H9 (cell line): ENCODE data around the gene DISC1. TPM values are rescaled to one million over a fixed set of nuclear protein-coding genes. Genes with fewer than 3 reads are reported as not detected.

ENCODE experiments used
- DNase-seq: peaks from one replicate; pipeline ENCODE4 v3.0.0-alpha.2; 2017
- H2AFZ ChIP-seq: one replicate; pipeline ENCODE4 v1.6.1; 2013; ENCODE audit warnings: mild to moderate bottlenecking, low read length, control low read depth, moderate library complexity
- H2AK5ac ChIP-seq: 2 replicates; pipeline ENCODE4 v1.6.1; 2013; ENCODE audit warnings: low read length, control low read depth, mixed read lengths; ENCODE audit not compliant: insufficient read length
- H2BK120ac ChIP-seq: one replicate; pipeline ENCODE4 v1.6.1; 2013; ENCODE audit warnings: low read depth, mild to moderate bottlenecking, low read length, control low read depth, inconsistent platforms; ENCODE audit not compliant: poor library complexity, severe bottlenecking
- H2BK12ac ChIP-seq: 2 replicates; pipeline ENCODE4 v1.6.1; 2013; ENCODE audit warnings: low read length, control low read depth, mixed read lengths, low read depth; ENCODE audit not compliant: insufficient read length
- H2BK15ac ChIP-seq: 2 replicates; pipeline ENCODE4 v1.6.1; 2013; ENCODE audit warnings: low read depth, low read length, control low read depth
- H2BK20ac ChIP-seq: one replicate; pipeline ENCODE4 v1.6.1; 2013; ENCODE audit warnings: low read depth, mild to moderate bottlenecking, low read length, control low read depth, inconsistent platforms; ENCODE audit not compliant: poor library complexity, severe bottlenecking
- H2BK5ac ChIP-seq: 2 replicates; pipeline ENCODE4 v1.6.1; 2013; ENCODE audit warnings: low read length, control low read depth, mixed read lengths; ENCODE audit not compliant: insufficient read length
- H3K14ac ChIP-seq: 2 replicates; pipeline ENCODE4 v1.6.1; 2013; ENCODE audit warnings: low read length, control low read depth; ENCODE audit not compliant: insufficient read depth
- H3K18ac ChIP-seq: 2 replicates; pipeline ENCODE4 v1.6.1; 2013; ENCODE audit warnings: low read depth, mild to moderate bottlenecking, mixed read lengths, low read length, control low read depth; ENCODE audit not compliant: insufficient read length
- H3K23ac ChIP-seq: 2 replicates; pipeline ENCODE4 v1.6.1; 2013; ENCODE audit warnings: low read length, control low read depth, mixed read lengths, low read depth; ENCODE audit not compliant: insufficient read length
- H3K23me2 ChIP-seq: 2 replicates; pipeline ENCODE4 v1.6.1; 2013; ENCODE audit warnings: low read depth, mild to moderate bottlenecking, mixed read lengths, low read length, control low read depth; ENCODE audit not compliant: insufficient read length, poor library complexity, severe bottlenecking
- H3K27ac ChIP-seq: 2 replicates; pipeline ENCODE4 v1.5.1; 2013; ENCODE audit warnings: low read length, control low read depth, mixed read lengths, low read depth; ENCODE audit not compliant: insufficient read length
- H3K27me3 ChIP-seq: 2 replicates; pipeline ENCODE4 v1.6.1; 2013; ENCODE audit warnings: low read length, control low read depth, inconsistent platforms; ENCODE audit not compliant: insufficient read depth
- H3K4ac ChIP-seq: 2 replicates; pipeline ENCODE4 v1.6.1; 2013; ENCODE audit warnings: low read depth, mild to moderate bottlenecking, control low read depth, inconsistent platforms, low read length, moderate library complexity
- H3K4me1 ChIP-seq: 2 replicates; pipeline ENCODE4 v1.6.1; 2013; ENCODE audit warnings: low read length, control low read depth, inconsistent platforms; ENCODE audit not compliant: insufficient read depth
- H3K4me2 ChIP-seq: 2 replicates; pipeline ENCODE4 v1.6.1; 2013; ENCODE audit warnings: low read length, control low read depth, mixed read lengths; ENCODE audit not compliant: insufficient read length, insufficient read depth
- H3K56ac ChIP-seq: 2 replicates; pipeline ENCODE4 v1.6.1; 2013; ENCODE audit warnings: low read depth, mild to moderate bottlenecking, mixed read lengths, low read length, control low read depth; ENCODE audit not compliant: insufficient read length
- H3K79me1 ChIP-seq: 2 replicates; pipeline ENCODE4 v1.6.1; 2013; ENCODE audit warnings: low read depth, mild to moderate bottlenecking, moderate library complexity, low read length, control low read depth, inconsistent platforms; ENCODE audit not compliant: insufficient read depth, poor library complexity, severe bottlenecking
- H3K79me2 ChIP-seq: 2 replicates; pipeline ENCODE4 v1.6.1; 2013; ENCODE audit warnings: low read length, control low read depth, inconsistent platforms; ENCODE audit not compliant: insufficient read depth
- H3K9ac ChIP-seq: 2 replicates; pipeline ENCODE4 v1.6.1; 2013; ENCODE audit warnings: low read length, control low read depth, mixed read lengths; ENCODE audit not compliant: insufficient read length; ENCODE audit errors: extremely low read depth
- H3K9me3 ChIP-seq: one replicate; pipeline ENCODE4 v1.6.1; 2013; ENCODE audit warnings: low read depth, low read length, inconsistent platforms; ENCODE audit not compliant: control insufficient read depth
- H3T11ph ChIP-seq: one replicate; pipeline ENCODE4 v1.6.1; 2013; ENCODE audit warnings: mild to moderate bottlenecking, low read length, control low read depth, inconsistent platforms
- H4K20me1 ChIP-seq: one replicate; pipeline ENCODE4 v1.6.1; 2013; ENCODE audit not compliant: control insufficient read depth, insufficient read length, insufficient read depth
- H4K5ac ChIP-seq: 2 replicates; pipeline ENCODE4 v1.6.1; 2013; ENCODE audit warnings: low read depth, mild to moderate bottlenecking, mixed read lengths, low read length, control low read depth; ENCODE audit not compliant: insufficient read length
- H4K8ac ChIP-seq: replicated peaks from 2 replicates; pipeline ENCODE4 v1.6.1; 2013; ENCODE audit warnings: low read length, control low read depth, mixed read lengths, low read depth; ENCODE audit not compliant: insufficient read length
- H4K91ac ChIP-seq: 2 replicates; pipeline ENCODE4 v1.6.1; 2013; ENCODE audit warnings: low read depth, mild to moderate bottlenecking, moderate library complexity, mixed read lengths, low read length, control low read depth; ENCODE audit not compliant: insufficient read length
- H3K27ac Mint-ChIP-seq, 3 experiments: 2 replicates in 2 of 3; 3 replicates in 1 of 3; pipeline ENCODE4 v1.8.0; 2020 to 2021; ENCODE audit warnings: mixed read lengths in 3 of 3, mild to moderate bottlenecking in 1 of 3, moderate library complexity in 1 of 3
- H3K27me3 Mint-ChIP-seq: 2 replicates; pipeline ENCODE4 v1.8.0; 2021; ENCODE audit warnings: low read depth, mild to moderate bottlenecking, moderate library complexity, mixed read lengths
- H3K36me3 Mint-ChIP-seq, 3 experiments: 2 replicates in 2 of 3; 3 replicates in 1 of 3; pipeline ENCODE4 v1.8.0; 2020 to 2021; ENCODE audit warnings: low read depth in 3 of 3, mixed read lengths in 3 of 3; ENCODE audit not compliant: insufficient read depth in 1 of 3
- H3K4me1 Mint-ChIP-seq, 2 experiments: 2 replicates each; pipeline ENCODE4 v1.8.0; 2020; ENCODE audit warnings: mixed read lengths in 2 of 2
- H3K4me3 Mint-ChIP-seq, 2 experiments: 2 replicates in 1 of 2; 3 replicates in 1 of 2; pipeline ENCODE4 v1.8.0; 2020 to 2021; ENCODE audit warnings: mild to moderate bottlenecking in 2 of 2, mixed read lengths in 2 of 2, moderate library complexity in 1 of 2
- H3K9me3 Mint-ChIP-seq, 2 experiments: 2 replicates in 1 of 2; 3 replicates in 1 of 2; pipeline ENCODE4 v1.8.0; 2020; ENCODE audit warnings: mild to moderate bottlenecking in 2 of 2, mixed read lengths in 2 of 2, moderate library complexity in 1 of 2
- CTCF ChIP-seq: fragments of 200-600 bp; sonication (generic); conservative IDR thresholded peaks from 3 replicates; pipeline ENCODE4 v1.8.0; 2021; ENCODE audit warnings: antibody characterized with exemption, mild to moderate bottlenecking
- WGBS: extraction: QIAGEN DNeasy Blood & Tissue Kit; methylation state at CpG from one replicate; pipeline ENCODE4 v1.1.7; 2013; ENCODE audit warnings: missing lambda C conversion rate, low lambda C conversion rate, mixed read lengths; ENCODE audit not compliant: insufficient read length; ENCODE audit errors: extremely low coverage; 5-methylcytosine and 5-hydroxymethylcytosine counted together
- total RNA-seq: library from RNA; stranded (reverse); gene quantifications from 2 replicates; pipeline ENCODE4 v1.2.1, GENCODE V29; 2021

DISC1 gene
- total RNA-seq, 1 experiment from 2014 or later = 2.5 TPM

GRCh38 chr1:231666220-231666936, 39.8 kb downstream of the DISC1 start:
- H3K14ac ChIP-seq = no peak overlapping the region
- H3K4me1 Mint-ChIP-seq = peaks cover 14 to 15% of the 10 kb centered on the region in 2 experiments
- H4K5ac ChIP-seq = no peak overlapping the region
- no peaks in the 10 kb centered on the region for H3K23me2 ChIP-seq
- peak overlapping the region in 1 of 2 experiments; percentile 2; a peak in 1 of 5 replicates for H3K4me3 Mint-ChIP-seq
- no peaks in the 10 kb centered on the region for H4K20me1 ChIP-seq
- no peak overlapping the region for H4K8ac ChIP-seq
- H3K27ac ChIP-seq = no peak overlapping the region
- no peak overlapping the region for H3K4me2 ChIP-seq
- no peak overlapping the region for H2AK5ac ChIP-seq
- no peak for TF ChIP-seq CTCF
- no peaks in the 10 kb centered on the region for H3K79me1 ChIP-seq
- H3K79me2 ChIP-seq = no peaks in the 10 kb centered on the region
- H2BK12ac ChIP-seq = peak overlapping the region; percentile 57
- no peaks in the 10 kb centered on the region for H3K9me3 ChIP-seq
- H3K23ac ChIP-seq = no peak overlapping the region
- peaks cover 12 to 21% of the 10 kb centered on the region in 2 experiments for H3K9me3 Mint-ChIP-seq
- no peak overlapping the region for H3K9ac ChIP-seq
- no peak overlapping the region for H3K18ac ChIP-seq
- WGBS = no CpG with 5 or more reads among the region's 7 CpGs
- H3K36me3 Mint-ChIP-seq = peaks cover 0 to 4% (median 1%) of the 10 kb centered on the region in 3 experiments; a peak in 1 of 7 replicates
- no peak for DNase-seq
- no peak overlapping the region for H2BK20ac ChIP-seq
- H3K27me3 ChIP-seq = no peaks in the 10 kb centered on the region
- H2BK5ac ChIP-seq = no peak overlapping the region
- no peak overlapping the region for H2BK15ac ChIP-seq
- H3K4ac ChIP-seq = no peak overlapping the region
- H3K27me3 Mint-ChIP-seq = peaks cover 6% of the 10 kb centered on the region
- H3T11ph ChIP-seq = no peak overlapping the region
- H2BK120ac ChIP-seq = no peak overlapping the region
- no peak overlapping the region for H3K56ac ChIP-seq
- no peak overlapping the region for H4K91ac ChIP-seq
- peak overlapping the region in 2 of 3 experiments; percentile 25 to 47; a peak in 2 of 7 replicates for H3K27ac Mint-ChIP-seq
- no peak overlapping the region for H2AFZ ChIP-seq
- peaks cover 3% of the 10 kb centered on the region; the same call in 1 of the 2 replicates for H3K4me1 ChIP-seq
